ENCODE results near the gene CEP112. TPM values are rescaled to one million over a fixed set of nuclear protein-coding genes. Genes with fewer than 3 reads are reported as not detected.

CEP112 gene
- total and polyA plus RNA-seq, 2 of the 8 experiments (the other 6 are each of a cell fraction or from before 2014, with no cell fraction given) = 0.62 to 3.1 TPM

GRCh38 chr17:65756760-65757159 is 435.2 kb downstream of the CEP112 start:
- no peak overlapping the region for H3K56ac ChIP-seq (replicated peaks; ENCODE audit: insufficient read length, low read depth, low read length)
- FAIRE-seq = no peak
- H3K4me3 ChIP-seq (ENCODE audit: extremely low read depth in 1 of 4, insufficient read depth in 2 of 4, low read depth in 3 of 4, low read length in 4 of 4) = no peak overlapping the region
- TF ChIP-seq RXRA (IDR thresholded peaks at IDR 0.05; ENCODE audit: insufficient read depth, low read depth, low read length) (no peak), BCL11A (IDR thresholded peaks at IDR 0.05; ENCODE audit: low read depth in 2 of 2, low read length in 2 of 2) (no peak), SP4 (IDR thresholded peaks at IDR 0.05; ENCODE audit: low read length) (no peak), RAD21 (IDR thresholded peaks at IDR 0.05 in 1 of 2, conservative IDR thresholded peaks at IDR 0.05 in 1 of 2; ENCODE audit: low read depth in 2 of 2, low read length in 2 of 2) (no peak), SAP30 (IDR thresholded peaks at IDR 0.05; ENCODE audit: insufficient read depth, insufficient replicate concordance, low read length) (no peak), POLR2AphosphoS5 (IDR thresholded peaks at IDR 0.05; ENCODE audit: low read depth, low read length) (no peak), EZH2 (IDR thresholded peaks at IDR 0.05; ENCODE audit: low read depth, low read length, severe bottlenecking) (no peak), JUND (IDR thresholded peaks at IDR 0.05; ENCODE audit: low read length) (no peak), KDM1A (IDR thresholded peaks at IDR 0.05; ENCODE audit: borderline replicate concordance, low read length) (no peak), CHD2 (IDR thresholded peaks at IDR 0.05; ENCODE audit: low read length) (no peak), E2F6 (IDR thresholded peaks at IDR 0.05) (no peak)
- no peaks in the 10 kb centered on the region for H3K79me1 ChIP-seq (ENCODE audit: low read depth, low read length)
- H3K23ac ChIP-seq (ENCODE audit: insufficient read length) = no peak overlapping the region
- no peak overlapping the region for H2BK12ac ChIP-seq (ENCODE audit: low read depth, low read length)
- H2AK5ac ChIP-seq (ENCODE audit: low read depth, low read length) = no peak overlapping the region
- H3K14ac ChIP-seq (ENCODE audit: insufficient read length) = no peak overlapping the region
- no peak overlapping the region for H3K4ac ChIP-seq (replicated peaks; ENCODE audit: insufficient read length, low read depth, low read length)
- H3K9ac ChIP-seq (replicated peaks in 1 of 4; ENCODE audit: extremely low read depth in 1 of 4, low read depth in 3 of 4, low read length in 3 of 4) = no peak overlapping the region
- H2BK15ac ChIP-seq (ENCODE audit: low read length) = no peak overlapping the region
- H3K79me2 ChIP-seq (ENCODE audit: control insufficient read depth in 1 of 2, insufficient read depth in 2 of 2, low read length in 2 of 2) = no peaks in the 10 kb centered on the region
- H3K23me2 ChIP-seq (ENCODE audit: low read depth, low read length) = no peaks in the 10 kb centered on the region; the same call in 1 of the 2 replicates
- CTCF ChIA-PET (ENCODE audit: partially characterized antibody) = interaction anchor here (1.1 kb wide), 1 partner anchor 37 kb away, joined by 4 read pairs; no protein-coding TSS in a partner anchor
- no peak overlapping the region for H2BK20ac ChIP-seq (ENCODE audit: low read length)
- H2BK5ac ChIP-seq (ENCODE audit: low read depth, low read length) = no peak overlapping the region
- H3K4me2 ChIP-seq (ENCODE audit: insufficient read depth in 1 of 2, low read depth in 2 of 2, low read length in 2 of 2) = no peak overlapping the region
- DNase-seq (ENCODE audit: low read depth in 1 of 2, low spot score in 2 of 2) = no peak
- POLR2A ChIA-PET (ENCODE audit: partially characterized antibody) = no interaction called here
- no peaks in the 10 kb centered on the region for H3K36me3 ChIP-seq (ENCODE audit: control insufficient read depth in 2 of 4, insufficient read depth in 4 of 4, low read length in 3 of 4)
- no peak overlapping the region for H2BK120ac ChIP-seq (replicated peaks; ENCODE audit: low read depth, low read length)
- no peak overlapping the region for H4K5ac ChIP-seq (ENCODE audit: insufficient read length, low read depth, low read length)
- no peaks in the 10 kb centered on the region for H4K20me1 ChIP-seq (replicated peaks in 1 of 2; ENCODE audit: control insufficient read depth in 1 of 2, insufficient read depth in 2 of 2, low read length in 2 of 2)
- H3K27me3 ChIP-seq (replicated peaks in 1 of 4; ENCODE audit: control insufficient read depth in 3 of 4, extremely low read depth in 1 of 4, insufficient read depth in 3 of 4, low read length in 3 of 4) = no peaks in the 10 kb centered on the region
- no peak overlapping the region for H4K8ac ChIP-seq (ENCODE audit: extremely low read depth, insufficient read depth, low read length)
- no peaks in the 10 kb centered on the region for H3K9me3 ChIP-seq (ENCODE audit: insufficient read depth in 2 of 2, low read depth in 1 of 2, low read length in 1 of 2)
- H3K27ac ChIP-seq (ENCODE audit: low read depth, low read length) = no peak overlapping the region
- H3K4me1 ChIP-seq (replicated peaks in 1 of 4; ENCODE audit: control insufficient read depth in 3 of 4, insufficient read depth in 4 of 4, low read length in 3 of 4) = peaks cover 0 to 3% (median 0%) of the 10 kb centered on the region in 4 experiments; a peak in 1 of 7 replicates
- H3K18ac ChIP-seq (ENCODE audit: extremely low read depth, low read length) = no peak overlapping the region
- H4K91ac ChIP-seq (replicated peaks; ENCODE audit: insufficient read length, low read length) = no peak overlapping the region
- no peak overlapping the region for H2AFZ ChIP-seq (ENCODE audit: low read length)

Measured in H1 (cell line).